Nucleus accumbens (tissue), 56 donors: ENCODE results near the gene FARS2.

Source experiments
- DNase-seq, 56 donors: peaks; one replicate each; lab custom pipeline; 2025; lab: John Stamatoyannopoulos, UW

FARS2 gene

DNA sequence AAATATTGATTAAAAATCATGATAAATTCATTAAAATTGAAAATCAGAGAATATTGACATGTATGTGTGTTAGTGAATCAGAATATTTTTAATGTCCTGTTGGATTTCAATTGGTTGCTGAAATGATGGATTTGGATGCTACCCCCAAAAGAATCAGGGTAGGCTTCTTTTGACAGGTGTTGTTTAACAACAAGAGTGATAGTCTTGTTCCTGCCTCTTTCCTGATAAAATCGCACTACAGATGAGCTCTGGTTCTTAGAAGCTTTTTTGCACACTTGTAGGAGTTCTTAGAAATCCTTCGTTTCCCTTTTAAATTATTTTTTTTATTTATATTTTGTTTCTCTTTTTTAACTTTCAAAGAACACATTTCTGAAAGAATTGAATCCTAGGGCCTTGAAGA lies 259.5 kb downstream of the FARS2 start:
- no peak for DNase-seq

DNA sequence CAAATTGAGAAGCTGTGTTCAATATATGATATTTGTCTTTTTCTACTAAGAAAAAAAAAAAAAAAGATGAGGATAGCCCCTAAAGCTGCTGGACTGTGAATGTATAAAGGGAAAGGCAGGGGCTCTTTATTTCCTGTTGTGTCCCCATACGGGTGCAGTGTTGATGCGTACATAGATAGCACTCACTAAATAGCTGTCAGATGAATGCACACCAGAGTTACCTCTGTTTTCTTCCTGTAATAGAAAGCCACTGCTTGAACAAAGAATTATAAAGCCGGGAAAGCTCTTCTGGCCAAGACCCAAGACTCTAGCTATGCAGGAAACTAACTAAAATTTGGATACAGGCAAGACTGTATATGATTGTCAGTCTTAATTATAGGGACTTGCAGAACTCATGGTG lies 260.0 kb downstream of the FARS2 start:
- DNase-seq = no peak

DNA sequence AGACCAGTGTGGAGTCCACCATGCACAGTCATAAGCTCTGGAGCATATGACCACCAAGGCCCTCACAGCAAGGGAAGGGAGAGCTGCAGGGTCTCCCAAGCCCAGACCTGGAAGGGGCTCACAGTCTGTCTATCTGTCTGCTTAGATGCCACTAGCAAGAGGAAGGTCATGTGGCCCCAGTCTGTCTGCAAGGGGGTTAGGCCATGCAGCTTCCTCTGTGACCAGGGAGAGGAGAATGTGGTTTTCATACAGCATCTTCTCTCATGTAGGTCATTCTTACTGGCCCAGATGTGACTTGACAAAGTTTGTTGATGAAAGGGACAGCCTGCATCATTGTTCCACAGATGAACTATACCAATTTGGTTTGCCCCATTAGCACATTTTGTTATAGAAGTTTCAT lies 260.8 kb downstream of the FARS2 start:
- no peak for DNase-seq

DNA sequence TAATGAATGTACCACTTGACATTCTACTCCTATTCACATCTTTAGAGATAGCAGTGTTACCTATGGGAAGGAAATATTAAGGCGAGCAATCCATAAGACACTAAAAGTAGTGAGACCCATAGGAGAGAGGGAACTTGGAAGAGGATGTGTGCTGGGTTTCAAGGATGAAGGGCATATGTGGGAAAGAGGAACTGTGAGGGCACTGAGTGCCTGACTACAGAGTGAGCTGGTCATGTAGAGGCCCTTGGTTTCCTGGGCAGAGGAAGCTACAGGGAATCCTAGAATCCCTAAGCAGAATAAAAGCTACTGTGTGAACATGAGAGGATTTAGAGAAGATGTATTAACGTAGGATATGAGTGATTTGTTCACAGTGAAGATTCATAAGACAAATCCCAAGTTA lies 262.8 kb downstream of the FARS2 start:
- DNase-seq = no peak

DNA sequence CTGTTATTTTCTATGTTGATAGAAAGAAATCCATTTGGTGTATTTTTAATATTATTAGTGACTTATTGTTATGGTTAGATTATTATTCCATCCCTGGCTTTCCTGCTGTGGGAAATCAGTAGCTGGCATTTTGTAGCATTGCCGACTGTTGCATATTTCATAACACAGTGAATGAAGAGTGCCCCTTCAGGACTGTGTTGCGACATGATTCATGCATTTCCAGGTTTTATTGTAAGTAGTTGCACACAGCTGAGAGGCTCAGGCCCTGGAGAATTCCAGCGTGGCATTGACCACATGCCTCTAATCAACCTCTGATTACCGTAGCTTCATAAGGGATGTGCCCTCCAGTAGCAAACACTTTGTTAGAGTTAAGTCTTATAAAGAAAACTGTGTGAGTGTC lies 263.9 kb downstream of the FARS2 start:
- DNase-seq = no peak

DNA sequence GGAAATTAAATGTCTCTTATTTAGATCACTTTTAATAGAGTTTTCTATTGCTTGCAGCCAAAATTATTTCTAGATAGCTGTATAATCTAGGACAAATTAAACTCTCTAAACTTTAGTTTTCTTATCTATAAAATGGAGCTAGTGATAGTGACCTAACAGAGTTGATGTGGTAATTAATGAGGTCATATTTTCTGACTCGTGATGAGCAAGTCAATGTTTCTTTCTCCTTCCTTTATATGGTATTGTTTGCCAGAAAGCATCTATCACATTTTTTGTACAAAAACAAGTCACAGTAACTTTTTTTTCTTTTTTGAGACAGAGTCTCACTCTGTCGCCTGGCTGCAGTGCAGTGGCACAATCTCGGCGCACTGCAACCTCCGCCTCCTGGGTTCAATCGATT lies 267.7 kb downstream of the FARS2 start:
- DNase-seq = no peak

DNA sequence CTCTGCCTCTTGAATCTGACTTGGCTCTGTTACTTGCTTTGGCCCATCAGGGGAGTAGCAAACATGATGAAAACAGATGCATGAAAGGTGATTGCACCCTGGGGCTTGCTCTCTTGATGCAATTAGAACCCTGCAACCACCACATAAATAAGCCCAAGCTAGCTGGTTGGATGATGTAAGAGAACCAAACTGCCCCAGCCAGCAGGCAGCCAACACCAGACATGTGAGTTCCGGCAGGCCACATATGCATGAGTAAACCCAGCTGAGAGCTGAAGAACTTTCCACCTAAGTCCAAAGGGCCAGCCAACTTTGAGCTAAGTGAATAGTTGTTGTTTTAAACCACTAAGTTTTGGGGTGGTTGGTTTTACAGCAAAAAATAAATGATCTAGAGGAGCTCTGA lies 268.4 kb downstream of the FARS2 start:
- no peak for DNase-seq

DNA sequence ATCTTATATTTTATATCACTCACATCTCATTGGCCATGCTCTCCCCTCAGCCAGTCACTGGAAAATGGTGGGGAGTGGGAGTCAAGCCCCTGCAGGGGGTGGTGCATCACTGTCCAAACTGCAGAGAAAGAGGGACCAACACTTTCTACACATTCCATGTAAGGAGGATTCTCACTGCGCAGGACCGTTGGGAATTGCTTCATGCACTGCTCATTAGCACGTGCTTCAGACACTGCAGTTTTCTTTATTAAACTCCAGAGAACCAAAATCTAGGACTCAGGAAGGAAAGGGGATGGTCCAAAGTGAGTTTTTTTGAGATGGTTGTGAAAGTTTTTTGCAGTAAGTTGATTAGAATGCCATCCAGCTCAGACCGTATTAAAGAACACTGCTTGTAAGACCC lies 269.8 kb downstream of the FARS2 start:
- no peak for DNase-seq

DNA sequence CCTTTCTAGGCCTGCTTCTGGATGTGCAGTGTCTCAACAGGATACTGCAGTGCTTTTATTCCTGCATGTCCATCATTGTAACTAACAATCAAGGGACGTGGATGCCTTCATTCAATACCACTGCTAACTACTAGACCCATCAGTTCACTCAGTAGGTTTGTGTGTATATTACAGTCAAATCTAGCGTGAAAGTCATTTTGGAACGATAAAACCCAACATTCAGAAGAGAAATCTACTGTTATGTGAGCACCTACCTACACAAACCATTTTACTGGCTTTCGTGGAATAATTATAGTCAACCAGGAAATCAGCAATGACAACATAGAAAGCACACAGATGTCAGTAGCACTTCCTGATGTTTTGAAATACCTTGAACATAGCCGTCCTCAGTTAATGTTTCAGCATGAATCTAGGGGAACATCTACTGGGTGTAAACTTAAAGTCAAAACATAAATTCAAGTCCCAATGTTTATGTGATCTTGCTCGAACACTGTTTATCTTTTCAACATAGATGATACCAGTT lies 270.6 kb downstream of the FARS2 start:
- DNase-seq = no peak

DNA sequence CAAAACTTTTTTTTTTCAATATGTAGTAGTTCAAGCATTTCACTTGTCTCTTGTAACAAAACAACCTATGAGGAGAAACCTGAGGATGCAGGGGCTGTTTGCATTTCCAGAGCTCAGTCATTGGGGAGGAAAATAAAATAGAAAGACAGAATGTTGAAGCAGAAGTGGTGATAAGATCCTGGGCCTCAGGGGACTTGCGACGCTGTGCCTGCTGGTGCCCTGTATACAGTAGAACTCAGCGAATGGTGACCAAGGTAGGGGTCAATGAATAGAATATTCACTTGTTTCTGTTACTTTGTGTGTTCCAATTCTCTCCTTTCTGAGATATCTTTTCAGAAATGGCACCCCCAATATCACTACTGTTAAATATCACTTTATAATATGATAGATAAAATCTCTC lies 271.6 kb downstream of the FARS2 start:
- DNase-seq = no peak

DNA sequence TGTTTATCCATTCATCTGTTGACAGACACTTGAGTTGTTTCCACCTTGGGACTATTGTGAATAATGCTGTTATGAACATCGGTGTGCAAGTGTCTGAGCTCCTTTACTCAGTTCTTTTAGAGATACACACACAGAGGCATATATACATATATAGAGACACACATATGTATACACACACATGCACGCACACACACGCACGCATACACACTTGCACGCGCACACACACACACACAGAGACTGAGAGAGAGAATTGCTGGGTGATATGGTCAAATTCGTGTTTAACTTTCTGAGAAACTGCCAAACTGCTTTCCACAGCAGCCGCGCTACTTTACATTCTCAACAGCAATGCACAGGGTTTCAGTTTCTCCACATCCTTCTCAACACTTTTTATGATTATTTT lies 273.3 kb downstream of the FARS2 start:
- no peak for DNase-seq

DNA sequence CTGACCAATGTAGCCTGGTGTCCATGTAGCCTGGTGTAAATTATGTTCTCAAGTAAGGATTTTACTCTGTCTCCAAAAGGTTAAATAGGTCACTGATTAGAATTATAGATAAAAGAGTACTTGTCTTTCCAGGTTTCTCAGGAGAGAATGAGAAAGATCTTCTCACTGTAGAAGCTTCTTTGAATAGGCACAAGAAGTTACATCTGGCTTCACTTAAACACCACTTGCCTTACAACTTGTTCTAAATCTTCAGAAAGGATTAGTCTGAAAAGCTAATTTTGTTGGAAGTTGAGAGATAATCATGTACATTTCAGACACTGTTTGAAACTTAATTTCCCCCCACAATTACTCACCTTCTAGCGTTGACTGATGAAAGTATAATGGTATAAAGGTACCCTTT lies 275.3 kb downstream of the FARS2 start:
- DNase-seq = no peak

DNA sequence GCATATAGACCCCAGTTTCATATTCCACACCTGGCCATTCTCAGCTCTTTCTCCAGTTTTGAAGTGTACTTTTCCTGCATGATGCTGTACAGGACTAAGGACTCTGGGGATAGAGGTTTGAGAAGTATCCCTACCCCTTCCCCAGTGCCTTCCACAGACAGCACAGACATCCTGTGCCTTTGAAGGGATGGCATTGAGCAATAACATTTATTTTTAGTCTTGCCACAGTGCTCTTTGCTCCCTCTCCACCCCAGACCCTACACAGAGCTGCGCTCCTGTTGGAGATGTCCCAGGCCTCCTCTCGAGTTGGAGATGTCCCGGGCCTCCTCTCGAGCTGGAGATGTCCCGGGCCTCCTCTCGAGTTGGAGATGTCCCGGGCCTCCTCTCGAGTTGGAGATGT lies 275.8 kb downstream of the FARS2 start:
- no peak for DNase-seq

DNA sequence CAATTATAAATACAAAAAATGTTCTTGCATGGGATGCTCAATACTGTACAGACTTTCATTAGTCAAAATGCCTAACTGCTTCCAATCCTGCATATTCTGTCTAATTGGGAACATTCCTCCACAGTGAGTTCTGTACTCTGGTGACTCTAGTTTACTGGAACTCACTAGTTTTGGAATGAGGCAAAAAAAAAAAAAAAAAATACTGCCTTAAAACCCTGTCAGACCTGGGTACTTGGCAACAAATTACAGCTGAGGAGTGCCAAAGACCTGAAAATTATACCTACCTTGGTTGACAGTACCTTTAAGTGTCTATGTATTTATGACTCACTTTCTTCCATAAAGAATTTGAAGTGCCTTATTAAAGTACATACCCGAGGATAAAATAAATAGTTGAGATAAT lies 276.7 kb downstream of the FARS2 start:
- DNase-seq = no peak

DNA sequence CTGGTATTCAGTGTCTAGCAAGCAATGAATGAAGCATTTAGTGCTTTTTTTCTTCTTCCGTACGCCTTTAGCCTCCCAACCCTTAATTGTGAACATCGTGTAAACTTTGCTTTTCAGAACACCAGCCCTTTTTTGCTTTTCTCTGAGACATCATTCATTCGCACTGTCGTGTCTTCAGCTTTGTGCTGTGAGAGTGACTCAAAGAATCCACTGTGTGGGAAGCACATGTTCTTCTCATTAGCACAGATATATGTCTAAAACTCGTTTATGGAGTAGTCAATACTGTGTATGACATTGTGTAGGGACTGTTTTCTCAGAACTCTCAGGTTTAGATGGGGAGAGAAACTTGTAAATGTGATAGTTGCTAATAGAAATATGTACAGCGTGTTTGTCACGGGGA lies 279.1 kb downstream of the FARS2 start:
- DNase-seq = no peak

DNA sequence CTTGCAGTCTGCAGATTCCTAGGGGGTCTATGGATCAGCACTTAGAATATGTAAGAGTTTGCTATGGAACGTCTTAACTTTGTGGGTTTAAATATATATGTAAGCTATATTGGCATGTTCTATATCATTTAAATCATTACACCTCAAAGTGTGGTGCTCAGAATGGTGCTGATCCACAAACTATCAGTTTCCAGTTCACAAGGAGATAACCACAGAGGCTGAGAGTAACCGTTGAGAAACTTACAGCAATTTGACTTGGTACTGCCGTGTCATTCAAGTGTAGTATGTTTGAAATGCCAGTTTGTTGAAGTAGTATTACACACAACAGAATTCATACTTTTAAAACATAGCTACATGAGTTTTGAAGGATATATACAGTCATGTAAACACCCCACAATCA lies 279.7 kb downstream of the FARS2 start:
- DNase-seq = no peak

DNA sequence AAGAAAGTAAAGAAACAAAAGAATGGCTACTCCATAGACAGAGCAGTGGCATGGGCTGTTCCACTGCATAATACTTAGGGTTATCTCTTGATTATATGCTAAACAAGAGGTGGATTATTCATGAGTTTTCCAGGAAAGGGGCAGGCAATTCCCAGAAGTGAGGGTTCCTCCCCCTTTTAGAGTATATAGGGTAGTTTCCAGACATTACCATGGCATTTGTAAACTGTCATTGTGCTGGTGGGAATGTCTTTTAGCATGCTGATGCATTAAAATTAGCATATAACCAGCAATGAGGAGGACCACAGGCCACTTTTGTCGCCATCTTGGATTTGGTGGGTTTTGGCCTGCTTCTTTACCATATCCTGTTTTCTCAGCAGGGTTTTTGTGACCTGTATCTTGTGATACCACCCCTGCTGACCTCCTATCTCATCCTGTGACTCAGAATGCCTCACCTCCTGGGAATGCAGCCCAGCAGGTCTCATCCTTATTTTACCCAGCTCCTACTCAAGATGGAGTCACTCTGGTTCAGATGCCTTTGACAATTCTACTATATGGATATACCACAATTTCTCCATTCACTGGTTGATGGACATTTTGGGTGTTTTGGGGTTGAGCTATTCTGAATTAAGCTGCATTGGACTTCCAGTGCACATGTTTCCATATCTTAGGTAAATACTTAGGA lies 280.6 kb downstream of the FARS2 start:
- DNase-seq = no peak

DNA sequence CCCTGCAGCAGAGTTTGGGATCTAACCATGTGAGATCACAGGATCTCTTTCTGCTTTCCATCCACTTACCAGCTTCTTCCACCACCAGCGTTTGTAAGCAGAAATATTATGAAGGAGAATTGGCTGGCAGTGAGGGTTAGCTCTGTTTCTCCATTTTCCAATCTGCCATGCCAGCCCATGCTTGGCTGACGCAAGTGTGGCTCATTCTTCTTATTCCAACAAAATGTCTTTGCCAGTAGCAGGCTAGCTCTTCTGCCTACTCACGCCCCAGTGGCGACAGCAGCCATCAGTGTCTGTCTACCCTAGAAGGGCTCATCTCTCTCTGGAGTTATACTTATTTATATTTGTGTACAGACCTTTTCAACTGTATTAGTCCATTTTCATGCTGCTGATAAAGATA lies 286.2 kb downstream of the FARS2 start:
- peak in 9 of 56 donors; percentile 4 to 26 (median 7) for DNase-seq

DNA sequence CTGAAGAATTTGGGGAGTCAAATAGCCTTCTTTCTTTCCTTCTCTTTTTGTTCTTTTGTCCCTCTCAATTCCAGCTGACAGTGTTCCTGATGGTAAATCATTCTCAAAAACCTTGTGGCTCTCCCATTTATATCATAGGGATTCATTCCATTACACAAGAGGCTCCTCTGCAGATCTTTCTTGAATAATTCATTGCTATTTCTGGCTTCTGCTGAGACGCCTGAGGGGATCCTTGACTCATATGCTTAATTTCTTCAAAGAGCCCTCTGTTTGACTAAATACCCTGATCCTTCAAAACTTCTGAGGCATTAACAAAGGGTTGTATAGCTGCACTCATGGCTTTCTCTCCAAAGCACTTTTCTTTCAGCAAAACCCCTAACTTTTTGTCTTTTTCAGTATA lies 289.3 kb downstream of the FARS2 start:
- no peak for DNase-seq

DNA sequence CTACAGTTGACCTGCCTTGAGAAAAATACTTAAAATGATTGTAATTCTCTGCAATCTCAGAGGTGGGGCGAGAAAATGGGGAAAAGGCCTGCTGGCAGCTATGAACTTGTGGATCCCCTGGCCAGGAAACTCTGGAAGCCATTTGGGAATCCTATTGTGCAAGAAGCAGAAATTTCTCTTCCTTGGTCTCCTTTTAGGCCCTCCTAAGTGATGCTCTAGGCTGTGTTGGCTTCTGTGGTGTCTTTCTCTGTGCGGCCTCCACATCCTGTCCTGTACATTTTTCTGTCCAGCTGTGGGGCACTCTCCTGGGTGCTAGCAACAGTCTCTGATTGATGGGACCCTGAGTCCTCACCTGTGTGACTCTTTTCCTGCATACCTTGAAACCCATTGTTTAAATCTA lies 290.9 kb downstream of the FARS2 start:
- DNase-seq = no peak

DNA sequence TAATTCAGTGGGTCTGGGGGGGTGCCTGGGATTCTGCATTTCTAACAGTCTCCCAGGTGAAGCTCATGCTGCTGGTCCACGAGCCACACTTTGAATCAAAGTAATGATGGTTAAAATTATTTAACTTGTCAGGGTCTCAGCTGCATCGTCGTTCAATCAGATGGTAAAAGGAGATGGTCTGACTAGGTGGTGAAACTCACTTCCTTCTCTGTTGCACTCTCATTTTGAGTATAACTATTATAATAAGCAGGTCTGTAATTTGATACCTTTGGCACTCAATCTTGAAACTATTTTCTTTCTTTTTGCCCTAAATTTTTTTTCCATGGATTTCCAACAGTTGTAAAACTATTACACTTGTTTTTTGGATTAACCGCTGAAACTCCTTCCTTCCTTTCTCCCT lies 292.5 kb downstream of the FARS2 start:
- DNase-seq = no peak

DNA sequence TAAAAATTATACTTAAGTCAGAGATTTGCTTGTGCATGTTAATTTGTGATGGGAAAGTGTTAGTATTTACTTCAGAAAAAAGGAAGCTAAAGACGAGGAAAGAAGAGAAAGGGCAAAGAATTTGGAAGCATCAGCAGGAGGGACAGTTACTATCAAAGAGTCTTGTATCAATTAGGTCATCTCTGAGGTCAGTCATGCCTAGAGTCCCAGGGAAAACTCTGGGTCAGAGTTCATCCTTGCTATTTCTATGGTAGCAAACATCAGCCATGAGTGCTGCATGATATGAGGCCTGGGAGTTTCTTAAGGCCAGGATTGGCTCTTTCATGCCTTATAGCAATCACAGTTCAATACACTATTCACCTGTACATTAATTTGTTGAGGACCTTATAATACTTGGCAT lies 292.9 kb downstream of the FARS2 start:
- no peak for DNase-seq

DNA sequence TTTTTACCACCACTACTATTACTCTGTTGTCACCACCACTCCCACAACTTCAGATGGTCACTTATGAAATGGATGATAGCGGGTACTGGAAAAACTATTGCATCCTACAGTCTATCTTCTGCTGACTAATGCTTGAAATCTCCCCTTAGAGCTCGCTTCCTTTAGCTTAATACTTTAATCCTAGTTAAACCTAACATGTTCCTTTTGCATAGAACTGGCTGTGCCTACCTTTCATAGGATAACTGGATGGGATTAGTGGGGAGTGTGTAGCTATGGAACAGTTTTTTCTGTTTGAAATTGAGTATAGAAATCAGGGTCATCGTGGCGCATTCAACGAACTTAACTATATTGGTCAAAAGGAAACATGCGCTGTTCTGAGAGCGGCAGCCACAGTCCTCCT lies 294.7 kb downstream of the FARS2 start:
- DNase-seq = no peak
